COLO829 (cell line): ENCODE data around the gene PPP1R18.
"Not testable (repeated sequence)": the region's sequence is repeated elsewhere in the genome, so short reads cannot be mapped to it uniquely, and the experiment has no call there.

Experiments used
- DNase-seq: peaks from one replicate; pipeline ENCODE4 v3.0.0; 2012; ENCODE audit warnings: low spot score

Gene PPP1R18

GRCh38 chr6:30666300-30666699 is 20.1 kb downstream of the PPP1R18 start:
- DNase-seq = not testable (repeated sequence)

- DNase-seq = no peak
Observed at GRCh38 chr6:30664994-30665767, 21.3 kb downstream of the PPP1R18 start.

GRCh38 chr6:30657922-30658321 is 28.5 kb downstream of the PPP1R18 start:
- not testable (repeated sequence) for DNase-seq

GRCh38 chr6:30657454-30657853 is 29.0 kb downstream of the PPP1R18 start:
- DNase-seq = no peak

- DNase-seq = no peak
Observed at GRCh38 chr6:30656513-30656912, 29.9 kb downstream of the PPP1R18 start.

GRCh38 chr6:30655743-30656094 is 30.7 kb downstream of the PPP1R18 start:
- DNase-seq = no peak

GRCh38 chr6:30654798-30655742 is 31.4 kb downstream of the PPP1R18 start:
- no peak for DNase-seq

GRCh38 chr6:30651143-30651542 is 35.3 kb downstream of the PPP1R18 start:
- no peak for DNase-seq

- DNase-seq = peak; percentile 74
Observed at GRCh38 chr6:30647242-30648116, 39.0 kb downstream of the PPP1R18 start.

- DNase-seq = peak; percentile 99
Observed at GRCh38 chr6:30646450-30647241, 39.8 kb downstream of the PPP1R18 start, which contains the start of gene C6orf136. C6orf136 (plus strand) TSS chr6:30647133; CDS start chr6:30647232, 99 bp downstream.

GRCh38 chr6:30645989-30646388 is 40.5 kb downstream of the PPP1R18 start:
- no peak for DNase-seq

- DNase-seq = no peak
Observed at GRCh38 chr6:30644769-30645168, 41.7 kb downstream of the PPP1R18 start.

GRCh38 chr6:30643656-30644055 is 42.8 kb downstream of the PPP1R18 start:
- no peak for DNase-seq

- no peak for DNase-seq
Observed at GRCh38 chr6:30641048-30641447, 45.4 kb downstream of the PPP1R18 start.

- no peak for DNase-seq
Observed at GRCh38 chr6:30640481-30640880, 46.0 kb downstream of the PPP1R18 start.

- no peak for DNase-seq
Observed at GRCh38 chr6:30635834-30636233, 50.6 kb downstream of the PPP1R18 start.

GRCh38 chr6:30626484-30627366 is 59.7 kb downstream of the PPP1R18 start, which contains the start of gene ATAT1:
ATAT1 (plus strand) TSS chr6:30626874.
- DNase-seq = peak; percentile 91
